OCI-LY1 (cell line): ENCODE measurements around the gene GALP.

Experiments
- H2AFZ ChIP-seq: fragments of 200-600 bp; sonication (generic), shearing (Covaris generic); 2 replicates; pipeline ENCODE4 v1.6.0; 2014; ENCODE audit warnings: antibody characterized with exemption, mild to moderate bottlenecking, low read length
- H3F3A ChIP-seq: fragments of 200-600 bp; sonication (generic), shearing (Covaris generic); 2 replicates; pipeline ENCODE4 v1.6.0; 2014; ENCODE audit warnings: mild to moderate bottlenecking, antibody characterized with exemption, low read length, moderate library complexity; ENCODE audit not compliant: insufficient read depth
- H3K27ac ChIP-seq: fragments of 200-600 bp; sonication (generic); 2 replicates; pipeline ENCODE4 v1.5.1; 2014; ENCODE audit warnings: low read length, mixed run types, mild to moderate bottlenecking, low read depth; ENCODE audit not compliant: poor library complexity, severe bottlenecking
- H3K27me3 ChIP-seq: fragments of 200-600 bp; sonication (generic); 2 replicates; pipeline ENCODE4 v1.6.0; 2014; ENCODE audit warnings: antibody characterized with exemption, mild to moderate bottlenecking, low read length, moderate library complexity; ENCODE audit not compliant: insufficient read depth
- H3K36me3 ChIP-seq: fragments of 200-600 bp; sonication (generic); 2 replicates; pipeline ENCODE4 v1.6.1; 2014; ENCODE audit warnings: mild to moderate bottlenecking, antibody characterized with exemption, low read length, moderate library complexity, mixed read lengths; ENCODE audit not compliant: insufficient read depth
- H3K4me1 ChIP-seq: fragments of 200-600 bp; sonication (generic); 2 replicates; pipeline ENCODE4 v1.5.1; 2014; ENCODE audit warnings: mild to moderate bottlenecking, low read length, moderate library complexity; ENCODE audit not compliant: insufficient read depth, severe bottlenecking
- H3K4me2 ChIP-seq: fragments of 200-600 bp; sonication (generic), shearing (Covaris generic); 2 replicates; pipeline ENCODE4 v1.6.1; 2014; ENCODE audit warnings: low read length
- H3K4me3 ChIP-seq: fragments of 200-600 bp; sonication (generic); 2 replicates; pipeline ENCODE4 v1.5.1; 2014; ENCODE audit warnings: low read length, low read depth, mild to moderate bottlenecking, mixed read lengths; ENCODE audit not compliant: poor library complexity, severe bottlenecking
- H3K79me2 ChIP-seq: fragments of 200-600 bp; shearing (Covaris generic); 2 replicates; pipeline ENCODE4 v1.6.1; 2016; ENCODE audit warnings: mixed run types, low read length, mixed read lengths; ENCODE audit not compliant: insufficient read depth
- H3K9ac ChIP-seq: fragments of 200-600 bp; sonication (generic), shearing (Covaris generic); 2 replicates; pipeline ENCODE4 v1.6.1; 2014; ENCODE audit warnings: mild to moderate bottlenecking, low read length, mixed read lengths
- H3K9me2 ChIP-seq: fragments of 200-600 bp; sonication (generic), shearing (Covaris generic); 2 replicates; pipeline ENCODE4 v1.6.1; 2014; ENCODE audit warnings: low read depth, mild to moderate bottlenecking, low read length, mixed read lengths
- H3K9me3 ChIP-seq: fragments of 200-600 bp; shearing (Covaris generic); 2 replicates; pipeline ENCODE4 v1.6.1; 2014; ENCODE audit warnings: low read length, mixed read lengths
- H4K20me1 ChIP-seq: fragments of 200-600 bp; sonication (generic), shearing (Covaris generic); 2 replicates; pipeline ENCODE4 v1.6.0; 2016; ENCODE audit warnings: mild to moderate bottlenecking, low read length; ENCODE audit not compliant: insufficient read depth
- EZH2 ChIP-seq: fragments of 200-600 bp; sonication (generic), shearing (Covaris generic); IDR thresholded peaks from 2 replicates; pipeline ENCODE4 v1.8.0; 2017; ENCODE audit warnings: borderline replicate concordance, mixed run types, mild to moderate bottlenecking, antibody characterized with exemption, low read length, moderate library complexity, mixed read lengths
- TF ChIP-seq, protein P1 (sequence below): fragments of 200-600 bp; sonication (generic), shearing (Covaris generic); IDR thresholded peaks from 2 replicates; pipeline ENCODE4 v1.5.1; 2017; ENCODE audit warnings: mild to moderate bottlenecking, antibody characterized with exemption, low read length, moderate library complexity, mixed read lengths

GALP gene

GRCh38 chr19:56159622-56160271, 16.1 kb upstream of the GALP start:
- H4K20me1 ChIP-seq: no peaks in the 10 kb centered on the region
- no peak overlapping the region for H2AFZ ChIP-seq
- H3K9ac ChIP-seq: no peak overlapping the region
- no peaks in the 10 kb centered on the region for H3K4me1 ChIP-seq
- no peak overlapping the region for H3K27ac ChIP-seq
- H3K9me2 ChIP-seq: no peaks in the 10 kb centered on the region
- H3K4me3 ChIP-seq: no peak overlapping the region
- H3K79me2 ChIP-seq: no peaks in the 10 kb centered on the region
- no peaks in the 10 kb centered on the region for H3K27me3 ChIP-seq
- H3K4me2 ChIP-seq: no peak overlapping the region
- no peak for TF ChIP-seq EZH2
- H3K9me3 ChIP-seq: no peaks in the 10 kb centered on the region
- H3K36me3 ChIP-seq: peaks cover 34% of the 10 kb centered on the region
- H3F3A ChIP-seq: no peaks in the 10 kb centered on the region

- no peaks in the 10 kb centered on the region for H4K20me1 ChIP-seq
Observed at GRCh38 chr19:56161534-56161933, 14.3 kb upstream of the GALP start.

GRCh38 chr19:56162258-56162657, 13.6 kb upstream of the GALP start:
- TF ChIP-seq, protein P1, sequence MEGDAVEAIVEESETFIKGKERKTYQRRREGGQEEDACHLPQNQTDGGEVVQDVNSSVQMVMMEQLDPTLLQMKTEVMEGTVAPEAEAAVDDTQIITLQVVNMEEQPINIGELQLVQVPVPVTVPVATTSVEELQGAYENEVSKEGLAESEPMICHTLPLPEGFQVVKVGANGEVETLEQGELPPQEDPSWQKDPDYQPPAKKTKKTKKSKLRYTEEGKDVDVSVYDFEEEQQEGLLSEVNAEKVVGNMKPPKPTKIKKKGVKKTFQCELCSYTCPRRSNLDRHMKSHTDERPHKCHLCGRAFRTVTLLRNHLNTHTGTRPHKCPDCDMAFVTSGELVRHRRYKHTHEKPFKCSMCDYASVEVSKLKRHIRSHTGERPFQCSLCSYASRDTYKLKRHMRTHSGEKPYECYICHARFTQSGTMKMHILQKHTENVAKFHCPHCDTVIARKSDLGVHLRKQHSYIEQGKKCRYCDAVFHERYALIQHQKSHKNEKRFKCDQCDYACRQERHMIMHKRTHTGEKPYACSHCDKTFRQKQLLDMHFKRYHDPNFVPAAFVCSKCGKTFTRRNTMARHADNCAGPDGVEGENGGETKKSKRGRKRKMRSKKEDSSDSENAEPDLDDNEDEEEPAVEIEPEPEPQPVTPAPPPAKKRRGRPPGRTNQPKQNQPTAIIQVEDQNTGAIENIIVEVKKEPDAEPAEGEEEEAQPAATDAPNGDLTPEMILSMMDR: no peak
- TF ChIP-seq EZH2: no peak
- no peak overlapping the region for H3K4me3 ChIP-seq
- H4K20me1 ChIP-seq: no peaks in the 10 kb centered on the region

More at GRCh38 chr19:56161534-56161933, 14.3 kb upstream of the GALP start:
- Histone ChIP-seq H3K36me3 (peaks cover 18% of the 10 kb centered on the region), H3K4me3 (no peak overlapping the region), H3K27ac (no peak overlapping the region), H3K79me2 (no peaks in the 10 kb centered on the region), H3K9me2 (no peaks in the 10 kb centered on the region), H3K9me3 (no peaks in the 10 kb centered on the region), H3K27me3 (no peaks in the 10 kb centered on the region), H3F3A (no peaks in the 10 kb centered on the region), H3K9ac (no peak overlapping the region), H2AFZ (no peak overlapping the region), H3K4me1 (no peaks in the 10 kb centered on the region), H3K4me2 (no peak overlapping the region)
- no peak for TF ChIP-seq EZH2
- TF ChIP-seq, protein P1: no peak

GRCh38 chr19:56163097-56163496, 12.7 kb upstream of the GALP start:
- Histone ChIP-seq H3K79me2 (no peaks in the 10 kb centered on the region), H3K4me2 (no peak overlapping the region), H3K4me3 (no peak overlapping the region), H2AFZ (no peak overlapping the region), H4K20me1 (no peaks in the 10 kb centered on the region), H3K27me3 (no peaks in the 10 kb centered on the region), H3F3A (no peaks in the 10 kb centered on the region), H3K36me3 (peaks cover 15% of the 10 kb centered on the region), H3K27ac (no peak overlapping the region), H3K9me3 (no peaks in the 10 kb centered on the region), H3K4me1 (no peaks in the 10 kb centered on the region), H3K9ac (no peak overlapping the region), H3K9me2 (no peaks in the 10 kb centered on the region)
- TF ChIP-seq EZH2: no peak
- TF ChIP-seq, protein P1: no peak

More at GRCh38 chr19:56162258-56162657, 13.6 kb upstream of the GALP start:
- H3K27me3 ChIP-seq: no peaks in the 10 kb centered on the region
- no peaks in the 10 kb centered on the region for H3K79me2 ChIP-seq
- no peaks in the 10 kb centered on the region for H3K9me2 ChIP-seq
- H3F3A ChIP-seq: no peaks in the 10 kb centered on the region
- H3K9ac ChIP-seq: no peak overlapping the region
- no peaks in the 10 kb centered on the region for H3K4me1 ChIP-seq
- H3K9me3 ChIP-seq: no peaks in the 10 kb centered on the region
- H3K36me3 ChIP-seq: peaks cover 18% of the 10 kb centered on the region
- H3K27ac ChIP-seq: no peak overlapping the region
- no peak overlapping the region for H2AFZ ChIP-seq
- no peak overlapping the region for H3K4me2 ChIP-seq
